ENCODE data around the gene NFAT5.

GRCh38 chr16:69644790-69645189 lies 79.0 kb downstream of the NFAT5 start:
- TF ChIP-seq, protein P1, sequence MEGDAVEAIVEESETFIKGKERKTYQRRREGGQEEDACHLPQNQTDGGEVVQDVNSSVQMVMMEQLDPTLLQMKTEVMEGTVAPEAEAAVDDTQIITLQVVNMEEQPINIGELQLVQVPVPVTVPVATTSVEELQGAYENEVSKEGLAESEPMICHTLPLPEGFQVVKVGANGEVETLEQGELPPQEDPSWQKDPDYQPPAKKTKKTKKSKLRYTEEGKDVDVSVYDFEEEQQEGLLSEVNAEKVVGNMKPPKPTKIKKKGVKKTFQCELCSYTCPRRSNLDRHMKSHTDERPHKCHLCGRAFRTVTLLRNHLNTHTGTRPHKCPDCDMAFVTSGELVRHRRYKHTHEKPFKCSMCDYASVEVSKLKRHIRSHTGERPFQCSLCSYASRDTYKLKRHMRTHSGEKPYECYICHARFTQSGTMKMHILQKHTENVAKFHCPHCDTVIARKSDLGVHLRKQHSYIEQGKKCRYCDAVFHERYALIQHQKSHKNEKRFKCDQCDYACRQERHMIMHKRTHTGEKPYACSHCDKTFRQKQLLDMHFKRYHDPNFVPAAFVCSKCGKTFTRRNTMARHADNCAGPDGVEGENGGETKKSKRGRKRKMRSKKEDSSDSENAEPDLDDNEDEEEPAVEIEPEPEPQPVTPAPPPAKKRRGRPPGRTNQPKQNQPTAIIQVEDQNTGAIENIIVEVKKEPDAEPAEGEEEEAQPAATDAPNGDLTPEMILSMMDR (conservative IDR thresholded peaks at IDR 0.05; ENCODE audit: low read depth, low read length): no peak
- TF ChIP-seq EZH2 (IDR thresholded peaks at IDR 0.05; ENCODE audit: borderline replicate concordance, low read depth, low read length, poor library complexity, severe bottlenecking): no peak

Data from A673 (cell line).